Measurements from ENCODE around the gene SPDYE6. TPM values are rescaled to one million over a fixed set of nuclear protein-coding genes. Genes with fewer than 3 reads are reported as not detected.

Gene SPDYE6
- polyA plus RNA-seq, 1 donor (not counting 4 experiments of a cell fraction or from before 2014, with no cell fraction given), result not detected

GRCh38 chr7:102296514-102296913 is 59.7 kb downstream of the SPDYE6 start:
- dilution Hi-C loops (cut with MboI; ENCODE audit: extremely low pct_ligation_motif_present, low sequenced_read_pairs), result no loop called here
- Histone ChIP-seq H3K4me1 (ENCODE audit: control insufficient read depth, extremely low read depth, insufficient read depth, low read length) (no peaks in the 10 kb centered on the region), H3K9me1 (ENCODE audit: control insufficient read depth, extremely low read depth, insufficient read depth, low read length) (no peaks in the 10 kb centered on the region), H3K27ac (ENCODE audit: control insufficient read depth, insufficient read depth, low read length) (no peak overlapping the region), H4K20me1 (ENCODE audit: control insufficient read depth, extremely low read depth, insufficient read depth, low read length) (no peaks in the 10 kb centered on the region), H3K9ac (ENCODE audit: control insufficient read depth, extremely low read depth, insufficient read depth, low read length) (no peak overlapping the region), H3K36me3 (ENCODE audit: control insufficient read depth in 2 of 2, extremely low read depth in 1 of 2, insufficient read depth in 2 of 2, low read length in 2 of 2) (no peaks in the 10 kb centered on the region), H2AFZ (ENCODE audit: control insufficient read depth, low read length) (no peak overlapping the region), H3K4me2 (ENCODE audit: control insufficient read depth, extremely low read depth, insufficient read depth, low read depth, low read length) (no peak overlapping the region), H3K79me2 (ENCODE audit: control insufficient read depth, insufficient read depth, low read length) (no peaks in the 10 kb centered on the region), H3K27me3 (ENCODE audit: control insufficient read depth, extremely low read depth, insufficient read depth, low read length) (peaks cover 13% of the 10 kb centered on the region), H3K9me3 (ENCODE audit: control insufficient read depth, low read depth, low read length) (no peaks in the 10 kb centered on the region), H3K4me3 (ENCODE audit: control insufficient read depth in 2 of 3, extremely low read depth in 1 of 3, insufficient read depth in 2 of 3, low read depth in 1 of 3, low read length in 3 of 3) (no peak overlapping the region)
- FAIRE-seq, result no peak
- TF ChIP-seq CTCF (optimal IDR thresholded peaks at IDR 0.05 in 1 of 3, IDR thresholded peaks at IDR 0.05 in 1 of 3, conservative IDR thresholded peaks at IDR 0.05 in 1 of 3; ENCODE audit: extremely low read depth in 1 of 3, insufficient read depth in 2 of 3, low read length in 3 of 3) (no peak), EZH2 (IDR thresholded peaks at IDR 0.05; ENCODE audit: low read length) (no peak)
- DNase-seq (ENCODE audit: low read depth, low spot score), result no peak

- TF ChIP-seq EZH2 (IDR thresholded peaks at IDR 0.05; ENCODE audit: low read length) (no peak), CTCF (optimal IDR thresholded peaks at IDR 0.05 in 1 of 3, IDR thresholded peaks at IDR 0.05 in 1 of 3, conservative IDR thresholded peaks at IDR 0.05 in 1 of 3; ENCODE audit: extremely low read depth in 1 of 3, insufficient read depth in 2 of 3, low read length in 3 of 3) (no peak)
- no peak for FAIRE-seq
- Histone ChIP-seq H2AFZ (ENCODE audit: control insufficient read depth, low read length) (no peak overlapping the region), H3K27ac (ENCODE audit: control insufficient read depth, insufficient read depth, low read length) (no peak overlapping the region), H4K20me1 (ENCODE audit: control insufficient read depth, extremely low read depth, insufficient read depth, low read length) (no peaks in the 10 kb centered on the region), H3K4me3 (ENCODE audit: control insufficient read depth in 2 of 3, extremely low read depth in 1 of 3, insufficient read depth in 2 of 3, low read depth in 1 of 3, low read length in 3 of 3) (no peak overlapping the region), H3K36me3 (ENCODE audit: control insufficient read depth in 2 of 2, extremely low read depth in 1 of 2, insufficient read depth in 2 of 2, low read length in 2 of 2) (no peaks in the 10 kb centered on the region), H3K9me1 (ENCODE audit: control insufficient read depth, extremely low read depth, insufficient read depth, low read length) (no peaks in the 10 kb centered on the region), H3K4me1 (ENCODE audit: control insufficient read depth, extremely low read depth, insufficient read depth, low read length) (no peaks in the 10 kb centered on the region), H3K27me3 (ENCODE audit: control insufficient read depth, extremely low read depth, insufficient read depth, low read length) (peaks cover 11% of the 10 kb centered on the region), H3K4me2 (ENCODE audit: control insufficient read depth, extremely low read depth, insufficient read depth, low read depth, low read length) (no peak overlapping the region), H3K9ac (ENCODE audit: control insufficient read depth, extremely low read depth, insufficient read depth, low read length) (no peak overlapping the region), H3K9me3 (ENCODE audit: control insufficient read depth, low read depth, low read length) (no peaks in the 10 kb centered on the region), H3K79me2 (ENCODE audit: control insufficient read depth, insufficient read depth, low read length) (no peaks in the 10 kb centered on the region)
- dilution Hi-C loops (cut with MboI; ENCODE audit: extremely low pct_ligation_motif_present, low sequenced_read_pairs), result no loop called here
- DNase-seq (ENCODE audit: low read depth, low spot score), result no peak
Measured at GRCh38 chr7:102296179-102296438, 60.1 kb downstream of the SPDYE6 start.

Small RNAs within 50 kb of the gene (small RNA-seq; reads per million reads assigned to genes)
- gene AC091390.4 (ENCODE audit: insufficient read length in 3 of 3, low read depth in 3 of 3, low replicate concordance in 1 of 3), result 0 reads per million in 3 experiments
- gene MIR548O (ENCODE audit: insufficient read length in 3 of 3, low read depth in 3 of 3, low replicate concordance in 1 of 3), result 0 reads per million in 3 experiments
- 0 reads per million in 3 experiments for gene RF00019 (ENCODE audit: insufficient read length in 3 of 3, low read depth in 3 of 3, low replicate concordance in 1 of 3)

Other genes with a start within 250 kb of the SPDYE6 start
- 0.26 to 0.64 TPM (median 0.59 TPM) in 3 replicates for gene SH2B2, start 69.6 kb downstream of the SPDYE6 start, polyA plus RNA-seq
- gene PRKRIP1, start 39.9 kb upstream of the SPDYE6 start, polyA plus RNA-seq, result 12.5 to 16.1 TPM (median 12.9 TPM) in 3 replicates
- 2.0 to 4.3 TPM (median 4.1 TPM) in 3 replicates for gene ORAI2, start 77.1 kb upstream of the SPDYE6 start, polyA plus RNA-seq
- gene ALKBH4, start 108.4 kb upstream of the SPDYE6 start, polyA plus RNA-seq, result 3.1 to 5.5 TPM (median 3.7 TPM) in 3 replicates
- 11.3 to 15.3 TPM (median 14.4 TPM) in 3 replicates for gene LRWD1, start 108.5 kb upstream of the SPDYE6 start, polyA plus RNA-seq
- gene POLR2J, start 122.5 kb upstream of the SPDYE6 start, polyA plus RNA-seq, result 65.0 to 71.8 TPM (median 65.9 TPM) in 3 replicates
- gene RASA4B, start 161.3 kb upstream of the SPDYE6 start, polyA plus RNA-seq, result 0.45 to 1.2 TPM (median 0.49 TPM) in 3 replicates
- gene UPK3BL2, start 187.3 kb upstream of the SPDYE6 start, polyA plus RNA-seq, result 4.6 to 27.3 TPM (median 6.3 TPM) in 3 replicates
- not detected in 3 replicates for gene SPDYE2, start 194.8 kb upstream of the SPDYE6 start, polyA plus RNA-seq
- gene POLR2J3, start 216.1 kb upstream of the SPDYE6 start, polyA plus RNA-seq, result 30.0 to 93.6 TPM (median 44.4 TPM) in 3 replicates